ENCODE results near the gene IGSF21.

The IGSF21 gene

DNA sequence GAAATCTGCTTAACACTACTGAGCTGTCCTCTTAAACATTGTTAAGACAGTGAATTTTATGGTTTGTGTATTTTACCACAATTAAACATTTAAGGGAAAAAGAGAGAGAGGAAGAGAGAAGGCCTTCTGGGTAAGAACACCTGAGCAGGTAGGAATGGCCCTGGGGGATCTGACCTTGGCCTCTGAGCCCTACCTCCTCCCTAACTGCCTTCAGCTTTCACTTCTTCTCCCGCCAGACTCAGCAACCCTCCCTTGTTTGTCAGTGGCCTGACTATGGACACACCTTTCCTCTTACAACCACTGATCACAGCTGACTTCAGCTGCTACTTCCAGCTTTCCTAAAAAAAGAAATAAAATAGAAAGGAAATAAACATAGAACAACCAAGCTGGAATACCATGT is 13.5 kb upstream of the IGSF21 start:
- DNase-seq (ENCODE audit: low read depth in 2 of 2), result no peak

DNA sequence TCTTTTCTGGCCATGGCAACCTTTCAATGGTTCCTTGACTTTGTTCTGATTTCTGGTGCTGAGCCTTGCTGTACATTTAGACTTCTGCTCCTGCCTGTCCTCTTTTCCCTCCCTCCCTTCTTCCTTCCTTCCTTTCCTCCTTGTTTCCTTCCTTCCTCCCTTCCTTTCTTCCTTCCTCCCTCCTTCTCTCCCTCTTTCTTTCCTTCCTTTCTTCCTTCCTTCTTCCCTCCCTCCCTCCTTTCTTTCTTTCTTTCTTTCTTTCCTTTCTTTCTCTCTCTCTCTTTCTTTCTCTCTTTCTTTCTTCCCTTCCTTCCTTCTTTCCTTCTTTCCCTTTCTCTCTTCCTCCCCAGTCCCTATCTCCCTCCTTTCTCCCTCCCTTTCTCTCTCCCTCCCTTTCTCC is 10.4 kb upstream of the IGSF21 start:
- no peak for DNase-seq (ENCODE audit: low read depth in 2 of 2)

DNA sequence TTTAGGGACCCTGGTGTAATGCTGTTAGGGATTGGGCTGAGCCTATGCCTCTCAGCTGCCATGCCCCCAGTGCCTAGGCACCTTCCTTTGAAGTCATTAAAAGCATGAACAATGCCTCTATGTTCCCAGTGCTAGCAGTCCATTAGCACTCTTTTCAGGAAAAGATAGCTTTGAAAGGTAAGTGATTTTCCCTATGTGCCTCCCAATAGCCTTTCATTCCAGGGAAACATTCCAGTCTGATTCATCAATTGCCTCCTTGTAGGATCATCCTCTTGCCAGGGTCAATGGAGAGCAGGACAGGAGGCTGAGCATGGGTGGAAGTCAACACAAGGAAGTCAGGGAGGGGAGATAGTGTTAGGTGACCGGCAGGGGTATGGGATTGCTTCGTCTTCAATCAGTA is 8.6 kb upstream of the IGSF21 start:
- no peak for DNase-seq (ENCODE audit: low read depth in 2 of 2)

DNA sequence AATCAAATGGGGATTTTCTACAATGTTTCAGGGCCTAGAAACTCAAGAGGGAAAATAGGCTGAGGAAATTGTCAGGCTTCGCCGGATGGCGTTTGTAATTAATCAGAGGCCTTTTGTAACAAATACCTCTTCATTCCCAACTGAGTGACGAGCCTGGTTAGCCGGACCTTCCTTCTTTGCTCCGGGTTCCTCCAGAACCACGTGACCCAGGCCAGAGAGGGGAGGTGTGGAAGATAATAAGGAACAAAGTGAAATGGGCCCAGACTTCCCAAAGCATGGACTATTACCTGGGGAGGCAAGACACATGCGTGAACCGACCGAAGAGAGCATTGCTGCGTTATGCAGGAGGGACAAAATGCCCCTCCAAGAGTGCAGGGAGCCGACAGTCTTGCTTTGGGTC is 7.5 kb upstream of the IGSF21 start:
- DNase-seq (ENCODE audit: low read depth in 2 of 2), result no peak

DNA sequence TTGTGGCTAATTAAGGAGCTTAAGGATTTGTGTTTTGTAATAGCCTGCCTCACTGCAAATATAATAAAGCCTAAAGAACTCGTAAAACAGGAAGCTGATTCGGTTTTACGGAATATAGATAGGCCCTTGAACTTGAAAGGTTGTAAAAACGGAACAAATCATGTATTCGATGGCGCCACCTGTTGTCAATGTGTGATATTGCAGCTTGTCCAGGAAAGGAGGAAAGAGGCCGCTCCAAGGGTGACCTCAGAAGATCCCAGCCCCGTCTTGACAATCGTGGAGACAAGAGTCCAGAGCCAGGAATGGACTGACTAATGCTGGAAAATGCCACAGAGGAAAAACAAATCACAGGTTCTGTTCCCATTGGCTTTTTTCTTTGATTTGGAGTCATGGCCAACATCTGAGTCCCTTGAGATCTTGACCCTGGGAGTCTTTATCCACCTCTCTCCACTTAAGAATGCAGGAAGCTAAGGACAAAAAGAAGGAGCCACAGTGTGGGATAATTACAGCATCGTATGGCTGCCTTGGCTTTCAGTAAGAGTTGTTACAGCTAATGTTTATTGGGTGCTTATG is 7.0 kb upstream of the IGSF21 start:
- peak in 1 of 2 donors; percentile 28 for DNase-seq (ENCODE audit: low read depth in 2 of 2)

DNA sequence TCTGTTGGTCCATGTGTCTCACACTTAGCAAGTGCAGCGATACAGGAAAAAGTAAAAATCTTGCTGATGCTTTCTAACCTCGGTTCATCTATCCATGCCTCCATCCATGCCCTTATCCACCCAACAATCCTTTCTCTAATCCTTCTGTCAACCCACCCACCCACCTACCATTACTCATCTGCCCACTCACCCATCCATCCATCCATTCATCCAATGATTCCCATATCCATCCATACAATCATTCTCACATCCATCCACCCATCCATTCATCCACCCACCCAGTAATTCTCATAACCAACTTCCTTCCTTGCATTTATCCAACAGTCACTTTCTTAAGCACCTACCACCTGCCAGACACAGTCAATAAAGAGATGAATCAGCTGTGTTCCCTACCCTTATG is 6.1 kb upstream of the IGSF21 start:
- no peak for DNase-seq (ENCODE audit: low read depth in 2 of 2)

DNA sequence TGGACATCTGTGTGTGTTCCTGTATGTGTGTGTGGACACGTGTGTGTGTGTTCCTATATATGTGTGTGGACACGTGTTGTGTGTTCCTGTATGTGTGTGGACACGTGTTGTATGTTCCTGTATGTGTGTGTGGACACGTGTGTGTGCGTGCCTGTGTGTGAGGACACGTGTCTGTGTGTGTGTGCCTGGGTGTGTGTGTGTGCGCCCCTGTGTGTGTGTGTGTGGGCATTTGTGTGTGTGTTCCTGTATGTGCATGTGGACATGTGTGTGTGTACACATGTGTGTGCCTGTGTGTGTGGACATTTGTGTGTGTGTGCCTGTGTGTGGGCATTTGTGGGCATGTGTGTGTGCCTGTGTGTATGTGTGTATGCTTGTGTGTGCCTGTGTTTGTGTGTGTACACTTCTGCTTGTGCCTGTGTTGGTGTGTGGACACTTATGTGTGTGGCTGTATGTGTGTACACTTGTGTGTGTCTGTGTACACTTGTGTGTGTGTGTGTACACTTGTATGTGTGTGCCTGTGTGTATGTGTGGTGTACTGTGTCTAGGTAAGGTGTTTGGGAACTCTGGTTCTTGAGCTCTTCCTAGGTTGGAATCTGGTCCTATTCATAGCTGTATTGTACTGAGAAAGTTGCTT is 3.7 kb upstream of the IGSF21 start:
- DNase-seq (ENCODE audit: low read depth in 2 of 2), result no peak

DNA sequence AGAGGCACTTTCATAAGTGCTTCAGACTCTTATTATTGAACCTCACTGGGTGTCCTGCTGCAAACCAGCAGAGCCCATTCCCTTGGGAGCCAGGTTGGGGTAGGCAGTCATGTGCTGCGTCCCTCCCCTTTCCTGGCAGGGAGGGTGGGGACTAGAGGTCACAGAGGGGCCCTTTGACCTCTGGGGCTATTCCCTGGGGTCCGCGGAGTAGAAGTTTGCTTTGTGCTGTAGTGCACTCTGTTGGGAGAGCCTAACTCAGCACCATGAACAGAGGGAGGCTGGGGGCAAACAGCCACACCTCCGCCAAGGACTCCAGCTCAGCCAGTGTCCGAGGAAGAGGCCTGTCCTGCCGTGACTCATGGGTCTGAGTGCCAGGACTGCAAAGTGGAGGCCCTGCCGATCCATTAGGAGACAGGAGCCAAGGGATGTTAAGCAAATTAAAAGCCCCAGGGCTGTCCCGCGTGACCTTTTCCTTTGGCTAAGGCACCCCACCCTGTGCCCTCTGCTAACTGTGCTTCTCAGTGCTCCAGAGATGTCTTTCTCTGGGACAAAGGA is 3.0 kb upstream of the IGSF21 start:
- no peak for DNase-seq (ENCODE audit: low read depth in 2 of 2)

DNA sequence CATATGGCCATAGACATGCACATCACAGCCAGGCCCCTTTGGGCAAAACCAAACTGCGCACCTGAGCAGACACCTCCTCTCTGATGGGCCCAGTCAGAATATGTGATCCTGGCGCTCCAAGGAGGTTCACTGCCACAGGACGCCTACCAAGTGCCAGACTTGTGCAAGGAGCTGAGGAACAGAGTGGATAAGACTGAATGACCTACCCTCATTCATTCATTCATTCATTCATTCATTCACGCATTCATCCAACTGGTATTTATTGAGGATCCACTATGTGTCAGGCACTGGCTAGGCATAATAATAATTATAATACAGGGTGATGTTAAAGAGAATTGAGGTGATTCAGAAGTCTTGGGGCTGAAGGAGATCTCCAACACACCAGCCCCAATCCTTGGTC is 2.4 kb upstream of the IGSF21 start:
- DNase-seq (ENCODE audit: low read depth in 2 of 2), result no peak

DNA sequence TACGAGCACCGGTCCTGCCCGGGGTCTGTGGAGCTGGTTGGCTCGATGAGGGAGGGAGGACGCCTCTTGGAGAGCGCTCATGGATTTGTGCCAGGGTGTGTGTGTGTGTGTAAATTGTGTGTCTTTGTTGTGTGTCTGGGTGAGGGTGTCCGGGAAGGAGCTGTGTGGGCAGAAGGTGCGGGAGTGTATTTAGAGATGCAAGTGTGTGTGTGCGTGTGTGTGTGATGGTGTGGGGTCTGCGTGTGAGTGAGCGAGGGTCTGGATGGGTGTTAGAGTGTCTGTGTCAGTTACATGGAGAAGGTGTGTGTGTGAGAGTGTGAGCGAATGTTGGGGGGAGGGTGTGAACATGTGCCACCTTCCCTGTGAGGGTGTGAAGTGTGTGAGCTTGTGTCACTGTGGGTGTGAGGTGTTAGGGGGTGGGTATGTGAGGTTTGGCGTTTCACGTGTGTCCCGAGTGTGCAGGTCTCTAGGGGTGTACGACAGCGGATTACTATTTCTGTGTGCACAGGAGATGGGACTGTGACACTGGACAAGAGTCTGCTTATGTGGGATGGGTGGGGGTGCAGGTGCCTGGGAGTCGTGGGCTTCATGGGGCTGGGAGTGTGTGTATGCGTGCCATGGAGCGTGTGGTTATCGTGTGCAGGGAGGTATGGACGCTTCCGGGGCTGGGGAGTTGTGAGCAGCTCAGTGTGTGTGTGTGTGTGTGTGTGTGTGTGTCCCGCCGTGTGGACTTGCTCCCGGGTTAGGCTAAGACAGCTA is 880 bp downstream of the IGSF21 start:
- no peak for DNase-seq (ENCODE audit: low read depth in 2 of 2)

DNA sequence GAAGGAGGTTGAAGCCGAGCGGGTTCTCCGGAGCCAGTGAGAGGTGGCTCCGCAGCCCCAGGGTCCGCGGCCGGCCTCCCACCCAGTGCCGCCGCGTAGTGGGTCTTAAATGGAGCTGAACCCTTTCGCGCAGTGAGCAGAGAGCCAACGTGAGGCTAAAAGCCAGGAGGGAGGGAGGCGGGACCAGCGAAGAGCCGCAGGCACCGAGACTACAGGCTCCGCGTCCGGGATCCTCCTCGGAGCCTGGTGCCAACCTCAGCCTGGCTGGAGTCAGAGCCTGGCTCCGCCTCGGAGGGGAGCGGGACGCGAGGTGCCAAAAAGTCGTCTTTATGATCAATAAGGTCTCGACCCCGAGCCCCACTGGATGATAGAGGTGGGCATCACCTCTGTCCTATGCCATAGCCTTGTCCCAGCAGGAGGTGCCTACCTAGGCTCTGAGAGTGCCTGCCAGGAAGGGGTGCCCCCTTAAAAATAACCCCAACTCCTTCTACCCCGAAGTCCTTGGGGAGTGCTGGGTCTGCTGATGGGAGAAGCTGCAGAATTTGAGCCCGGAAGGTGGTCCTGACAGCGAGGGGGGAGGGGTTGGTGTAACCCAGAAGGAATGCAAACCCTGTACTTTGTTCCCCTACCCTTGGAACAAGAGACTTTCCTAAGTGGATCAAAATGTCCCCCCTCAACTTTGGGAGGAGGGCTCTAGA is 1.6 kb downstream of the IGSF21 start:
- DNase-seq (ENCODE audit: low read depth in 2 of 2), result no peak

DNA sequence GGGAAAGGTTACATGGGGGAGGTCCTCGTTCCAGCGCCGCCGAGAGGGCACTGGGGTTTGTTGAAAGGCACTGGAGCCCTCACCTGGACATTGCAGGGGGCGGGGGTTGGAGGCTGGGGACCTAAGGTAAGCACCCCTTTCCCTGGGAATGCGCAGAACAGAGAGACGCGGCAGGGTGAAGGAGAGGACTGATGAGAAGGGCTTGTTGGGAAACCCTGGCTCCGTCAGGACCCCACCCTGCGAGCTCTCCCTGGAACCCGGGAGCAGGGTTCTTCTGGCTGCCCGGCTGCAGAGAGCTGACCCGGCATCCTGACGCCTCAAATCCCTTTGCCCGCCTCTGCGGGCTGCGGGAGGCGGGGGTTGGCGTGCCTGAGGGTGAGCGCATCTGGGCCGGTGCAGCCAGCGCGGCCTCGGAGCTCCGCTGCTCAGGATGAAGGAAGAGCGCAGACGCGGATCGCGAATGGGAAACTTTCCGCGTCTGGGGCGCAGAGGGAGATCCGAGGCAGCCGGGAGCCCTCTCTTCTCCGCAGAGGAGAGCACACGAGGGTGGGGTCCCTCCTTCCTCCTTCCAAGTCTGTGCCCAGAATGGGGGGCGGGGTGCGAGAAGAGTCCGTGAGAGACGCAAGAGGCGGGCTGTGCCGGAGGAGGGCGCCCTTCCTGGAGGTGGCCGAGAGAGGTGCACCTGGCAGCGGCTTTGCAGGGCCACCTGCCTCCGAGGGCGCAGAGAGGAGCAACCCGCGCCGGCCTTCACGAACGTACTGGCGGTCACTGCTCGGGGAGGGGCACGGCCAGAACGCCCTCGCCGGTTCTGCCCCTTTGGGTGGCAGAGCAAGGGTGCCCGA is 2.4 kb downstream of the IGSF21 start:
- peak in 1 of 2 donors; percentile 12 for DNase-seq (ENCODE audit: low read depth in 2 of 2)

DNA sequence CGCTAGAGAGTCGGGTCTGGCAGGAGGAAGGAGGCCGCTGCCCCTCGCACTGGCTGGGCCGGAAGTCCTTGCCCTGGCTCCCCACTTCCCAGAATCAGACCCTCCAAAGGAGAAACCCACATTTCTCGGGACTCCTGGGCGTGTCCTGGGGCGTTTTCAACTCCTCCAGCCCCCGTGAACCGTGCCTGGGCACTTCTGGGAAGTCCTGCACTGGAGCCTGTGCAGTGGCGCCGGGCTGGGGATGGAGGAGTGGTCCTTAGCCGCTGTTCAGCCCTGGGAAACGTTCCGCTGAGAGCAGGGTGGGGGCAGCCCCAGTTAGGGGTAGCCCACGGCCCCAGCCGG is 3.0 kb downstream of the IGSF21 start:
- DNase-seq (ENCODE audit: low read depth in 2 of 2), result no peak

DNA sequence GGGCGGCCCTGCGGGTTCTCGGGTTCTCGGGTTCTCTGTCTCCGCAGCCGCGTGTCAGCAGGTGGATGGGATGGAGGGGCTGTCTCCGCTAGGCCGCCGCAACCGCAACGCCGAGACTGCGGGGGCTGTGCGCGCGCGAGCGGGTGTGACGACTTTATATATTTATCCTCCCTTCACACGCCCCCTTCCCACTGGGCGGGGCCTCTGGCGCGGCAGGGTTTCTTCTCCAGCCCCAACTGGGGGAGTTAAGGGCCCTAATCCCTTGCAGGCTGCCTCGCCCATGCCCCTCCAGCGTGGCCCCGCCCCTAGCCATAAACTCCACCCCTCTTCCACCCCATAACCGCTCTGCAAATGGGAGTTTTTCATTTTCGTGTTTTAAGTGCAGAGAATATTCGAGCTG is 3.4 kb downstream of the IGSF21 start:
- DNase-seq (ENCODE audit: low read depth in 2 of 2), result no peak

DNA sequence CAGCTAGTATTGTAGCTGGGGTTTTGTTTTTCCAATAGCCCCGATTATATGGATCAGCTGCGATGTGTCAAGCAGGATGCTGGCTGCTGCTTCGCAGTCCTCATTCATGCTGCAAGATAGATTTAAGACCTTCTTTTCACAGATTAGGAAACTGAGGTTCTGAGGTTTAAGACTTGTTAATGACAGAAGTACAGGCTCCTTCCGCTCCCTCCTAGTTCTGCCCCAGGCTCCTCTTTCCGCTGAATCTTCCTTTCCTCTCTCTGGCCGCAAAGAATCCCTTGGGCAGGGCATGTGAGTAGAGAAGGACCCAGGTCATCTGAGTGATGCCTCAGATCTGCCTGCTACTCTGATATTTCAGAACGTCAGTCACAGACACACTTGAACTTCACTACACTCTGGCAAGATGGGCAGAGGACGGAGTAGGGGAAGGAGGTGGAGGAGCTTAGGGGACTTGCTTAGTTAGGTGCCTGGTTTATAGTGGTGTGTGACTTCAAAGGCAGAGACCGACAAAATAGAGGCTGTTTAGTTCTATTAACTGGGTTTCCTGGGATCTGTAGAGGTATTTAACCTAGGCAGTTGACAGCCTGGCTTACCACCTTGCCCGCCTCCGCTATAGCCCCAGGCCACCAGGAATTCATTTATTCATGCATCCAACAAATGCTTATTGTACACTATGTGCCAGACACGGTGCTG is 4.2 kb downstream of the IGSF21 start:
- DNase-seq (ENCODE audit: low read depth in 2 of 2), result no peak

DNA sequence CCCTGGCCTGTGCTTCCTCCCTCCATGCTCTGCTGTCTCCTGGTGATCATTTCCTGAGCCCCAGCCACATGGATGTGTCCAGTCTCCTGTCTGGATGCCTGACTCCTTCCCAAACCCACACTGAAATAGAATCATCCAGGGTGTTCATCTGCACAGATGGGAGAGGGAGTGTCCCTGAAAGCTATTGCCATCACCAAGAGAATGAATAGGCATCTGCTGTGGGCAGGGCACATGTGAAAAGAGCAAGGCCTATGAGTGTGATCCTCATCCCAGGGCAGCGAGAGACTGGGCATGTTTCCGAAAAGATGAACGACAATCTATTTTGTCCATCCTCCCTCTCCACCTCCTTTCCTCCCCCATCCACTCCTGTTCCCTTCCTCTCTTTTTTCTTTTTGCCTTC is 5.0 kb downstream of the IGSF21 start:
- DNase-seq (ENCODE audit: low read depth in 2 of 2), result no peak

DNA sequence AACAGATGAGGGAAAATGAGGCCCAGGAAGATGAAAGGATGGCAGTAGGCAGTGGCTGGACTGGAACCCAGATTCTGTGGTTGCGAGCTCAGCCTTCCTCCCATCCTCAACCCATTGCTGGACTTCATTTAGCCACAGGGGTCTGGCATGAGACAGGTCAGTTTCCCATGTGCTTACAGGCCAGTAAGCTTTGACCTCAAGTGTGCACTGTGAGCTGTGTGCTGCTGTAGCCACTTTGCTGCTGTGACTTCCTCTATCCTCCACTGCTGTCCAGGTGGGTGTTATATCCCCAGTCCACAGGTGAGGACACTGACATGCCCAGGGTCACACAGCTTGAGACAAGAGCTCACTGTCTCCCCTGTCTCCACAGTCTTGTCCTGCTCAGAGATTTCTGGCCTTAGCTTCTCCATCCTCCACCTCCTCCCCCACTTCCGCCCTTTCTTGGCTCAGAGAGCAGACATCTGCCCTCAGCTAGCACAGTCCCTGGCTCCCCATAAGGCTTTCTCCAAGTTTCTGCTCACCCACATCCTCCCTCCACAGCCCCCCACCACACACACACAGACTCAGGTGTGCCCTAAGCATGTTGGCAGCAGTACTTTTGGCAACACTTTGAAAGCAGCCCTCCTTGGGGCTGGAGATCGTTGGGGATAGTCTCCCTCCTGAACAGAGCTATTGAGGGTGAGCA is 7.3 kb downstream of the IGSF21 start:
- DNase-seq (ENCODE audit: low read depth in 2 of 2), result no peak

DNA sequence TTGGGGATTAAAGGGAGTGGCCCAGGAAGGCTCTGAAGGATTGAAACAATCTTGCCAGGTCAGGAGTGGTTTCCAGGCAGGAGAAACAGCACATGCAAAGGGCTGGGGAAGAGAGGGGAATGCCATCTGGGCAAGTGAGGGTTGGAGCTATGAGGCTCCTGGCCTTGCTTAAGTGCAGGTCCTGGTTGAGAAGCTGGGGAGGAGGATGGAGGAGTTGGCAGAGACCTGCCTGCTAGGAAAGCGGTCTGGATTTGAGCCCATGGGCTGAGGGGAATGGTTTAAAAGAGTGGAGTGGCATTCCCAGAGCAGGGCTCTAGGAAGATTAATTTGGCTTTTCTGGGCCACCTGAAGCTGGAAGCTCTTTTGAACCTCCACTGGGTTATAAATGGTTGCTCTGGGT is 9.2 kb downstream of the IGSF21 start:
- no peak for DNase-seq (ENCODE audit: low read depth in 2 of 2)

DNA sequence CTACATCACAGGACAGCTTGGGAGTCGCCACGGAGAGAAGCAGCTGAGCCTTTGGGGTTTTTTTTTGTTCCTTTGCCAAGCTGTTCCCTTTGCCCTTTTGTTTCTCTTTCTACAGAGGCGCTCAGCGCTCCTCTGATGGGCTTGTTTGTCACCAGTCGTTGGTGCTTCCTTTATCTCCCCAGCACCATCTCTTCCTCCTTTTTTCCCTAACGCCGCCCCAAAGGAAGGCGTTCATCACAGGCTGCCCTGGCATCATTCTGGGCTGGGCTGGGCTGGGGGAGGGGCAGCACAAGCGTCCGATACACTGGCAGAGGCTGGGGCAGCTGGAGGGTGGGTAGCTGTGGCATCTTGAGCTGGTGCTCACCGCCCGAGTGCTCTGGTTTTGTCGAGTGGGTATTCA is 10.5 kb downstream of the IGSF21 start:
- DNase-seq (ENCODE audit: low read depth in 2 of 2), result no peak

DNA sequence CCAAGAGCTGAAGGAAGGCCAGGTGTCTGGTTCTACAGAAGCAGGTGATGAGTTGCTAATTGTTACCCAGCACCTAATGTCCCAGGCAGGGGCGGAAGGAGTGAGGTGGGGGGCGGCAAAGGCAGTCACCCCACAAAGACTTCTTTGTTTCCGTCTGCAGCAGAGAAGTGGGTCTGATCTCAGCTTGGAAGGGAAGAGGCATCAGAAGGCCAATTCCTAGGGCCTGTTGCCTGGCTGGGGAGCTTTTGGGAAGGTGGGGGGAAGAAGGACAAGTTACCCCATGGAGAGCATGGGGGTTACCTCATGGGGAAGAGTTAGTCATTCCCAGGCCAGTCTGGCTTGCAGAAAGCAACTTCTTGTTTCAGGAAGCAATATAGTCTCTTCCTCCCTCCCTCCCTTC is 10.9 kb downstream of the IGSF21 start:
- no peak for DNase-seq (ENCODE audit: low read depth in 2 of 2)

DNA sequence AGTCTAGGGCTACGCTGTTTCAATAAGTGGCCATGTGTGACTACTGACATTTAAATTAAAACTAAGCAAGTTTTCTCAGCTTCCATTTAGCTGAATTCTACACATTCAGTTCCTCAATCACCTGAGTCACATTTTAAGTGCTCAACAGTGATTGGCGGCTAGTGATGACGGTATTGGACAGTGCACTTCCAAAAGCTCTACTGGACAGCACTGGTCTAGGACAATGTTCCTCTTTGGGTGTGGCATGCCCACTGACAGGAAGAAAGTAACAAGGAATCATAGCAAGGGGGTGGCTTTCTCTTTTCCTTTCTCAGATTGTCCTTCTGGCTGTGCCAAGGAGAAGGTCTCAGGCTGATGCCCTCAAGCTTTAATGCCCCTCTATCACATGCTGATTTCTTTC is 11.7 kb downstream of the IGSF21 start:
- no peak for DNase-seq (ENCODE audit: low read depth in 2 of 2)

Measured in stimulated activated CD4-positive, alpha-beta T cell treated with anti-CD3 and anti-CD28 coated beads, Interleukin-15, amount 100 ng/mL, for 48 hours (primary cell).